HG03039 (cell line): ENCODE measurements around the gene ARF5.

Experiments
- ATAC-seq: cut with Tn5 transposase; IDR thresholded peaks from one replicate; pipeline ENCODE4 v1.9.1; 2021; ENCODE audit warnings: mild to moderate bottlenecking, moderate library complexity; ENCODE audit not compliant: unreplicated experiment

The ARF5 gene

GRCh38 chr7:127632276-127632910 is 44.2 kb downstream of the ARF5 start:
- ATAC-seq, result no peak

- ATAC-seq, result no peak
These were observed 47.6 kb downstream of the ARF5 start for GRCh38 chr7:127635659-127636285.

- no peak for ATAC-seq
These were observed 50.0 kb downstream of the ARF5 start for GRCh38 chr7:127638197-127638596.
